A673 (cell line): Measurements from ENCODE around the gene CFAP46. TPM values are rescaled to one million over a fixed set of nuclear protein-coding genes. Genes with fewer than 3 reads are reported as not detected.
A peak's percentile ranks its signal among the peaks of the same experiment; 100 is the strongest.

ENCODE experiments used
- BruUV-seq: library from RNA; stranded (reverse); fragments of 400-500 nt; replicated peaks from 2 replicates; lab custom pipeline; 2021; lab: Mats Ljungman, UMichigan
- CTCF ChIA-PET: fragments of 300-600 bp; sonication (Branson Sonifier 250); formaldehyde crosslinking; loops from one replicate; lab custom pipeline; 2022; ENCODE audit warnings: antibody characterized with exemption; lab: Charles Lee
- POLR2A ChIA-PET: fragments of 300-600 bp; sonication (Branson Sonifier 250); formaldehyde crosslinking; loops from one replicate; lab custom pipeline; 2022; ENCODE audit warnings: antibody characterized with exemption; ENCODE audit not compliant: low non-redundant PET; lab: Charles Lee
- DNase-seq: peaks from one replicate; pipeline ENCODE4 v3.0.0-alpha.2; 2015; ENCODE audit warnings: low spot score
- H3K27ac ChIP-seq: fragments of 200-600 bp; sonication (generic); 2 replicates; pipeline ENCODE4 v1.5.1; 2016; ENCODE audit warnings: mixed run types, low read depth, mild to moderate bottlenecking, mixed read lengths, antibody characterized with exemption, low read length; ENCODE audit not compliant: poor library complexity, severe bottlenecking
- H3K27me3 ChIP-seq: fragments of 200-600 bp; sonication (generic); replicated peaks from 2 replicates; pipeline ENCODE4 v1.6.1; 2017; ENCODE audit warnings: mixed run types, low read depth, mild to moderate bottlenecking, mixed read lengths, antibody characterized with exemption, low read length; ENCODE audit not compliant: insufficient read depth, poor library complexity
- H3K36me3 ChIP-seq: fragments of 200-600 bp; sonication (generic); 2 replicates; pipeline ENCODE4 v1.6.1; 2016; ENCODE audit warnings: mixed run types, mild to moderate bottlenecking, mixed read lengths, antibody characterized with exemption, low read length; ENCODE audit not compliant: insufficient read depth, poor library complexity, severe bottlenecking
- H3K4me1 ChIP-seq: fragments of 200-600 bp; sonication (generic); 2 replicates; pipeline ENCODE4 v1.6.1; 2017; ENCODE audit warnings: mixed run types, mild to moderate bottlenecking, mixed read lengths, antibody characterized with exemption, low read length; ENCODE audit not compliant: insufficient read depth, poor library complexity, severe bottlenecking
- H3K4me3 ChIP-seq: fragments of 200-600 bp; sonication (generic); 2 replicates; pipeline ENCODE4 v1.5.1; 2016; ENCODE audit warnings: low read depth, mixed run types, mild to moderate bottlenecking, mixed read lengths, low read length; ENCODE audit not compliant: poor library complexity, severe bottlenecking
- H3K9me3 ChIP-seq: fragments of 200-600 bp; sonication (generic); 2 replicates; pipeline ENCODE4 v1.6.1; 2016; ENCODE audit warnings: mixed run types, low read depth, mild to moderate bottlenecking, mixed read lengths, antibody characterized with exemption, low read length; ENCODE audit not compliant: poor library complexity, severe bottlenecking
- CTCF ChIP-seq: fragments of 300-800, 200-600 bp; sonication (generic); conservative IDR thresholded peaks from 2 replicates; pipeline ENCODE4 v1.5.1; 2017; ENCODE audit warnings: low read depth, mild to moderate bottlenecking, antibody characterized with exemption, low read length, moderate library complexity, mixed read lengths
- EZH2 ChIP-seq: fragments of 200-600 bp; sonication (generic); IDR thresholded peaks from 2 replicates; pipeline ENCODE4 v1.6.1; 2017; ENCODE audit warnings: borderline replicate concordance, low read depth, mild to moderate bottlenecking, mixed read lengths, antibody characterized with exemption, low read length; ENCODE audit not compliant: poor library complexity, severe bottlenecking
- intact Hi-C: fragments of 100-400 bp; cut with micrococcal nuclease; formaldehyde crosslinking; loops from one replicate; pipeline ENCODE4 v1.10.0; 2022; ENCODE audit not compliant: unreplicated experiment
- total RNA-seq: library from RNA; stranded (reverse); gene quantifications from 2 replicates; pipeline ENCODE4 v1.2.3, GENCODE V29; 2021

The CFAP46 gene
- total RNA-seq, 1 experiment from 2014 or later = 1.9 TPM

GRCh38 chr10:132788831-132789219 lies 153.5 kb downstream of the CFAP46 start:
- peak; percentile 98 for TF ChIP-seq EZH2
- TF ChIP-seq CTCF = no peak
- no peak overlapping the region for H3K4me3 ChIP-seq
- ChIA-PET POLR2A (no interaction called here), CTCF (no interaction called here)
- BruUV-seq = no TSS peak
- no peaks in the 10 kb centered on the region for H3K36me3 ChIP-seq
- intact Hi-C loops = no loop called here
- H3K27ac ChIP-seq = no peak overlapping the region
- peaks cover 74% of the 10 kb centered on the region for H3K27me3 ChIP-seq
- DNase-seq = no peak
- no peaks in the 10 kb centered on the region for H3K9me3 ChIP-seq
- H3K4me1 ChIP-seq = peaks cover 7% of the 10 kb centered on the region

GRCh38 chr10:132788180-132788830 lies 154.1 kb downstream of the CFAP46 start:
- intact Hi-C loops = no loop called here
- ChIA-PET POLR2A (no interaction called here), CTCF (no interaction called here)
- H3K27ac ChIP-seq = no peak overlapping the region
- peaks cover 1% of the 10 kb centered on the region for H3K4me1 ChIP-seq
- no TSS peak for BruUV-seq
- TF ChIP-seq CTCF (no peak), EZH2 (peak; percentile 99)
- H3K9me3 ChIP-seq = no peaks in the 10 kb centered on the region
- no peak overlapping the region for H3K4me3 ChIP-seq
- no peak for DNase-seq
- H3K36me3 ChIP-seq = no peaks in the 10 kb centered on the region
- peaks cover 80% of the 10 kb centered on the region for H3K27me3 ChIP-seq

DNA sequence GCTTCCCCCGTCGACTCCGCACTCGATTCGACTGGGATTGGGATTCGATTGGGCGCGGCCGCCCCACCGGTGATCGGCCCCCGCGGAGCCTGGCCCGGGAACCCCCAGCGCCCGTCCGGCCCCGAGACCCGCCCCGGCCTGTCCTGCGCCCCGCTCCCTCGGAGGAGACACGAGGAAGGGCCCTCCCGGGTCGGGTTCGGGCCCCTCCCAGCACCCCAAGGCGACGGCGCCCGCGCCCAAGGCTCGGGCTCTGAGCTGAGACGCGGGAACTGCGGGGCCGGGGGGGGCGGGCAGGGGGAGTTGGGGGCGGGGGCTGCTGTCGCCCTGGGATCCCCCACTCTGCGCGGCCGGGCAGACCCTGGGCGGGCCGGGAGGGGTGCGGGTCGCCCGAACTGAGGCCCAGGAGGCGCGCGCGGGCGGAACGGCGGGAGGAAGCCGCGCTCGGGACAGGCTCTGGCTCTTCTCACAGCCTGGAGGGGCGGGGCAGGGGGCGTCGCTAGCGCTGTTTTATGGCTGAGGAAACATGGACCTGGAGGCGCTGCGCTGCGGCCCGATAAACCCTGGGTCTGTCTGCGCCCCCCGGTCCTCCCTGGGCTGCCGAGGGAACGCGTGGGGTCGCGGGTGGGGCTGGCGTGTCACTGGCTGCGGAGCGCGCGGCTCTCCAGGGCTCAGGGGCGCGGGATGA lies 154.7 kb downstream of the CFAP46 start:
- BruUV-seq = no TSS peak
- TF ChIP-seq EZH2 = no peak
- no peak for TF ChIP-seq CTCF
- ChIA-PET POLR2A (no interaction called here), CTCF (no interaction called here)
- Histone ChIP-seq H3K9me3 (no peaks in the 10 kb centered on the region), H3K4me1 (no peaks in the 10 kb centered on the region), H3K27ac (no peak overlapping the region), H3K36me3 (no peaks in the 10 kb centered on the region), H3K27me3 (peaks cover 85% of the 10 kb centered on the region), H3K4me3 (no peak overlapping the region)
- intact Hi-C loops = no loop called here
- DNase-seq = peak; percentile 32
